Measurements from ENCODE around the gene BMPR2. TPM values are rescaled to one million over a fixed set of nuclear protein-coding genes. Genes with fewer than 3 reads are reported as not detected.

The BMPR2 gene
- total and polyA plus RNA-seq, 2 donors (not counting 1 experiment from before 2014, with no cell fraction given) = 3.1 to 24.6 TPM

DNA sequence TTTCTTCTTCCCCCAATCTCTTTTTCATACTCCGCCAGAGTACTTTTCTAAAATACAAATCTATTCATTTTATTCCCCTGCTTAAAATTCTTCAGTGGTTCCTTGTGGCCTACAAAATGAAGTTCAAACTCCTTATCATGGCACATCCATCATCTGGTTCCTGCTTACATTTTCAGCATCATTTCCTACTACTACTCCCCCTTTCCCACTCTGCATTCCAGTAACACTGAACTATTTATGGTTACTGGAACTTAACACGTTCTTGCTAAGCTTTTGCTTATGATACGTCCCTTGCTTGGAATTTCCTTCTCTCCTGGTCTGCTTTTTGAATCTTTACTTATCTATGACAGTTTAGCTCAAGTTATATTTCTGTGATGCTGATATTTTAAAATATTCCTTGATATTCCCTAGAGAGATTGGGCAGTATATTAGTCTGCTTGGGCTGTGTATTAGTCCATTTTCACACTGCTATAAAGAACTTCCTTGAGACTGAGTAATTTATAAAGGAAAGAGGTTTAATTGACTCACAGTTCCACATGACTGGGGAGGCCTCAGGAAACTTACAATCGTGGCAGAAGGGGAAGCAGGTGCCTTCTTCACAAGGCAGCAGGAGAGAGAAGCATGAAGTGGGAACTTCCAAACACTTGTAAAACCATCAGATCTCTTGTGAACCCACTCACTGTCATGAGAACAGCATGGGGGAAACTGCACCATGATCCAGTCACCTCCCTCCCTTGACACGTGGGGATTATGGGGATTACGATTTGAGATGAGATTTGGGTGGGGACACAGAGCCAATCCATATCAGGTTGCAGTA, 53.2 kb downstream of the BMPR2 start:
- Histone ChIP-seq H3K27ac (ENCODE audit: low read length in 2 of 2) (no peak overlapping the region), H3K9ac (ENCODE audit: low read length) (no peak overlapping the region), H3K79me2 (ENCODE audit: control insufficient read depth, insufficient read depth, low read length) (peaks cover 10% of the 10 kb centered on the region), H3K9me3 (ENCODE audit: control extremely low read depth in 1 of 3, control insufficient read depth in 2 of 3, insufficient read depth in 1 of 3, low read length in 2 of 3) (peaks cover 0 to 17% (median 14%) of the 10 kb centered on the region in 3 donors), H3K27me3 (replicated peaks in 1 of 4; ENCODE audit: control extremely low read depth in 1 of 4, control insufficient read depth in 3 of 4, insufficient read depth in 4 of 4, low read length in 3 of 4) (peaks cover 0 to 7% (median 5%) of the 10 kb centered on the region in 4 experiments), H3K4me3 (ENCODE audit: control extremely low read depth in 1 of 5, extremely low read depth in 1 of 5, insufficient read depth in 1 of 5, low read depth in 2 of 5, low read length in 4 of 5) (no peak overlapping the region), H3K4me1 (ENCODE audit: control insufficient read depth in 2 of 2, insufficient read depth in 2 of 2, low read length in 2 of 2) (peaks cover 3 to 4% of the 10 kb centered on the region in 2 donors), H3K4me2 (replicated peaks; ENCODE audit: low read depth, low read length, poor library complexity, severe bottlenecking) (no peak overlapping the region), H2AFZ (ENCODE audit: insufficient read depth, low read depth, low read length, poor library complexity, severe bottlenecking) (no peak overlapping the region), H4K20me1 (ENCODE audit: control insufficient read depth, insufficient read depth, low read length, poor library complexity, severe bottlenecking) (peaks cover 44% of the 10 kb centered on the region), H3K36me3 (replicated peaks in 1 of 2; ENCODE audit: control extremely low read depth in 1 of 2, control insufficient read depth in 1 of 2, extremely low read depth in 1 of 2, insufficient read depth in 2 of 2, low read length in 1 of 2) (peaks cover 0 to 1% of the 10 kb centered on the region in 2 experiments)
- DNase-seq (no peak), ATAC-seq (ENCODE audit: low read depth) (no peak)
- Mint-ChIP-seq H3K27ac (no peak overlapping the region), H3K4me1 (peaks cover 13% of the 10 kb centered on the region), H3K4me3 (no peak overlapping the region), H3K27me3 (peaks cover 12% of the 10 kb centered on the region), H3K9me3 (ENCODE audit: insufficient read depth) (peaks cover 8% of the 10 kb centered on the region)
- intact Hi-C loops (cut with micrococcal nuclease) = no loop called here
- 100% methylated on average over 2 of the region's 6 CpGs for WGBS (ENCODE audit: insufficient coverage)
- CTCF ChIA-PET = no interaction called here
- POLR2A ChIA-PET = no interaction called here
- TF ChIP-seq, protein P1, sequence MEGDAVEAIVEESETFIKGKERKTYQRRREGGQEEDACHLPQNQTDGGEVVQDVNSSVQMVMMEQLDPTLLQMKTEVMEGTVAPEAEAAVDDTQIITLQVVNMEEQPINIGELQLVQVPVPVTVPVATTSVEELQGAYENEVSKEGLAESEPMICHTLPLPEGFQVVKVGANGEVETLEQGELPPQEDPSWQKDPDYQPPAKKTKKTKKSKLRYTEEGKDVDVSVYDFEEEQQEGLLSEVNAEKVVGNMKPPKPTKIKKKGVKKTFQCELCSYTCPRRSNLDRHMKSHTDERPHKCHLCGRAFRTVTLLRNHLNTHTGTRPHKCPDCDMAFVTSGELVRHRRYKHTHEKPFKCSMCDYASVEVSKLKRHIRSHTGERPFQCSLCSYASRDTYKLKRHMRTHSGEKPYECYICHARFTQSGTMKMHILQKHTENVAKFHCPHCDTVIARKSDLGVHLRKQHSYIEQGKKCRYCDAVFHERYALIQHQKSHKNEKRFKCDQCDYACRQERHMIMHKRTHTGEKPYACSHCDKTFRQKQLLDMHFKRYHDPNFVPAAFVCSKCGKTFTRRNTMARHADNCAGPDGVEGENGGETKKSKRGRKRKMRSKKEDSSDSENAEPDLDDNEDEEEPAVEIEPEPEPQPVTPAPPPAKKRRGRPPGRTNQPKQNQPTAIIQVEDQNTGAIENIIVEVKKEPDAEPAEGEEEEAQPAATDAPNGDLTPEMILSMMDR (IDR thresholded peaks at IDR 0.05) = no peak
- no peak for TF ChIP-seq EZH2 (IDR thresholded peaks at IDR 0.05; ENCODE audit: borderline replicate concordance, insufficient read depth, low read depth, low read length, poor library complexity, severe bottlenecking)

DNA sequence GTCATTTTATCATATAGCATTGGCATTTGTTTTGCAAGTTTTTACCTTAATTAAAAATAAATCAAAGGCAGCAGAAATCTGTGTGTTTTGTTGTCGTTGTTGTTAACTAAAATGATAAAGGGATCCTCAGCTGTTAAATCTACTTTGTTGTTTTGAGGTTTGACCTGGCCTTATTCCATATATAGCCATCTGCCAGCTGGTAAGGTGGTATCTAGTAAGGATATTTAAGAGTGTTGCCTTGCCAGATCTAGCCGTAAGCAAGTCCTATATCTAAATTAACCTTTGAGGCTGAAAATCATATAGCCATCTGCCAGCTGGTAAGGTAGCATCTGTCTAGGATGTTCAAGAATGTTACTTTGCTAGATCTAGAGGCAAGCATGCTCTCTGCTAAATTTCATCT, 56.6 kb downstream of the BMPR2 start:
- peaks cover 0 to 14% (median 10%) of the 10 kb centered on the region in 3 donors for H3K9me3 ChIP-seq (ENCODE audit: control extremely low read depth in 1 of 3, control insufficient read depth in 2 of 3, insufficient read depth in 1 of 3, low read length in 2 of 3)
- intact Hi-C loops (cut with micrococcal nuclease) = no loop called here
- H3K27me3 Mint-ChIP-seq = peaks cover 8% of the 10 kb centered on the region
- TF ChIP-seq, protein P1 (IDR thresholded peaks at IDR 0.05) = no peak
- no peak for TF ChIP-seq EZH2 (IDR thresholded peaks at IDR 0.05; ENCODE audit: borderline replicate concordance, insufficient read depth, low read depth, low read length, poor library complexity, severe bottlenecking)
- no peak overlapping the region for H3K4me2 ChIP-seq (replicated peaks; ENCODE audit: low read depth, low read length, poor library complexity, severe bottlenecking)
- no peaks in the 10 kb centered on the region for H3K4me1 ChIP-seq (ENCODE audit: control insufficient read depth in 2 of 2, insufficient read depth in 2 of 2, low read length in 2 of 2)
- H3K4me3 Mint-ChIP-seq = no peak overlapping the region
- ATAC-seq (ENCODE audit: low read depth) = no peak
- peaks cover 8% of the 10 kb centered on the region for H3K9me3 Mint-ChIP-seq (ENCODE audit: insufficient read depth)
- no peak overlapping the region for H2AFZ ChIP-seq (ENCODE audit: insufficient read depth, low read depth, low read length, poor library complexity, severe bottlenecking)
- H3K27ac ChIP-seq (ENCODE audit: low read length in 2 of 2) = no peak overlapping the region
- H3K4me3 ChIP-seq (ENCODE audit: control extremely low read depth in 1 of 5, extremely low read depth in 1 of 5, insufficient read depth in 1 of 5, low read depth in 2 of 5, low read length in 4 of 5) = no peak overlapping the region
- no peaks in the 10 kb centered on the region for H3K4me1 Mint-ChIP-seq
- DNase-seq = no peak
- no peak overlapping the region for H3K9ac ChIP-seq (ENCODE audit: low read length)
- ChIA-PET POLR2A (no interaction called here), CTCF (no interaction called here)
- peaks cover 10% of the 10 kb centered on the region for H3K79me2 ChIP-seq (ENCODE audit: control insufficient read depth, insufficient read depth, low read length)
- peaks cover 0 to 1% of the 10 kb centered on the region in 2 experiments for H3K36me3 ChIP-seq (replicated peaks in 1 of 2; ENCODE audit: control extremely low read depth in 1 of 2, control insufficient read depth in 1 of 2, extremely low read depth in 1 of 2, insufficient read depth in 2 of 2, low read length in 1 of 2)
- WGBS (ENCODE audit: insufficient coverage) = no CpG with 5 or more reads among the region's 2 CpGs
- H4K20me1 ChIP-seq (ENCODE audit: control insufficient read depth, insufficient read depth, low read length, poor library complexity, severe bottlenecking) = peaks cover 16% of the 10 kb centered on the region
- peaks cover 0 to 7% (median 2%) of the 10 kb centered on the region in 4 experiments for H3K27me3 ChIP-seq (replicated peaks in 1 of 4; ENCODE audit: control extremely low read depth in 1 of 4, control insufficient read depth in 3 of 4, insufficient read depth in 4 of 4, low read length in 3 of 4)
- H3K27ac Mint-ChIP-seq = no peak overlapping the region
